HG02981 (cell line): ENCODE measurements around the gene ATF7IP.
"Not testable (repeated sequence)": the region's sequence is repeated elsewhere in the genome, so short reads cannot be mapped to it uniquely, and the experiment has no call there.

Experiments used
- ATAC-seq: cut with Tn5 transposase; IDR thresholded peaks from one replicate; pipeline ENCODE4 v1.9.1; 2021; ENCODE audit warnings: mild to moderate bottlenecking, moderate library complexity; ENCODE audit not compliant: unreplicated experiment

Gene ATF7IP

GRCh38 chr12:14367040-14367661, 1.7 kb downstream of the ATF7IP start:
- ATAC-seq: peak; percentile 45

- no peak for ATAC-seq
These were observed 3.8 kb downstream of the ATF7IP start for GRCh38 chr12:14369311-14369710.

GRCh38 chr12:14373217-14373616, 7.7 kb downstream of the ATF7IP start:
- no peak for ATAC-seq

GRCh38 chr12:14379508-14379907, 14.0 kb downstream of the ATF7IP start:
- ATAC-seq: no peak

- ATAC-seq: peak; percentile 92
These were observed 19.5 kb downstream of the ATF7IP start for GRCh38 chr12:14384783-14385638.

GRCh38 chr12:14387219-14387871, 21.9 kb downstream of the ATF7IP start:
- no peak for ATAC-seq

- ATAC-seq: no peak
These were observed 25.0 kb downstream of the ATF7IP start for GRCh38 chr12:14390449-14390848.

GRCh38 chr12:14390870-14391530, 25.5 kb downstream of the ATF7IP start:
- ATAC-seq: no peak

GRCh38 chr12:14393751-14394150, 28.3 kb downstream of the ATF7IP start:
- no peak for ATAC-seq

GRCh38 chr12:14394317-14395073, 29.0 kb downstream of the ATF7IP start:
- ATAC-seq: peak; percentile 65

- ATAC-seq: peak; percentile 48
These were observed 29.7 kb downstream of the ATF7IP start for GRCh38 chr12:14395074-14395778.

- ATAC-seq: peak; percentile 53
These were observed 30.6 kb downstream of the ATF7IP start for GRCh38 chr12:14396071-14396470.

- ATAC-seq: no peak
These were observed 34.4 kb downstream of the ATF7IP start for GRCh38 chr12:14399871-14400270.

- ATAC-seq: no peak
These were observed 35.1 kb downstream of the ATF7IP start for GRCh38 chr12:14400599-14400998.

GRCh38 chr12:14401267-14401666, 35.8 kb downstream of the ATF7IP start:
- not testable (repeated sequence) for ATAC-seq

- ATAC-seq: no peak
These were observed 37.2 kb downstream of the ATF7IP start for GRCh38 chr12:14402697-14403096.

GRCh38 chr12:14403293-14403692, 37.8 kb downstream of the ATF7IP start:
- no peak for ATAC-seq

GRCh38 chr12:14403711-14404196, 38.3 kb downstream of the ATF7IP start:
- peak; percentile 51 for ATAC-seq

GRCh38 chr12:14405407-14405806, 39.9 kb downstream of the ATF7IP start:
- not testable (repeated sequence) for ATAC-seq

- ATAC-seq: no peak
These were observed 42.7 kb downstream of the ATF7IP start for GRCh38 chr12:14408208-14408607.
